Adipose tissue (tissue), 3 donors: ENCODE measurements around the gene TRPM8. TPM values are rescaled to one million over a fixed set of nuclear protein-coding genes. Genes with fewer than 3 reads are reported as not detected.
"Not testable (repeated sequence)": the region's sequence is repeated elsewhere in the genome, so short reads cannot be mapped to it uniquely, and the experiment has no call there.

Experiments used
- H3K27ac ChIP-seq: one replicate; pipeline ENCODE4 v1.5.1; 2013; ENCODE audit warnings: low read depth, low read length
- WGBS, 3 donors: extraction: QIAGEN DNeasy Blood & Tissue Kit; methylation state at CpG; one replicate each; pipeline ENCODE4 v1.1.7; 2013; 5-methylcytosine and 5-hydroxymethylcytosine counted together
- polyA plus RNA-seq, 3 donors: library from polyadenylated mRNA; stranded (reverse); fragments of 200-250 nt; gene quantifications; one replicate each; pipeline ENCODE4 v1.2.3, GENCODE V29; 2013
- donor health status: healthy with polysubstance abuse.
- donor health status: Bipolar disorder and iron deficiency.
- donor health status: healthy.

Gene TRPM8
- under 1 TPM in 1 of 3 donors, not detected in 2; 0.12 TPM for polyA plus RNA-seq

DNA sequence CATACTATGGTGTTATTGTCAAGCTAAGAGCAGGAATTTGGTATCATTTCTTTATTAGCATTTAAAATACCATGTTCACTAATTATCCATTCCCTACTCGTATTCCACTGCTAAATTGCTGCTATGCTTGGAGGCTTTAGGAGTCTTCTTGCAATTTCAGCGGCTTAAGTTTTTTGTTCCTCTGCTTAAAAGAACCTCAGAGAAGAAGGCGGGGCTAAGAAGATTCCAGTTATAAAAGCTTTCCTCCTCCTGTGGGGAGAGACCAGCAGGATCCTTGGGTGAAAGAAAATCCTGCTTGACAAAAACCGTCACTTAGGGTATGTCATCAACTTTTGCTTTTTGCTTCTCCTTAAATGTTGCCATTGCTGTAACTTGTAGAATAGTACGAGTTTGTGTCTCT, at the start of gene TRPM8:
Gene TRPM8, plus strand, starts transcription at position 258 of the 400 bp plus-strand sequence. CDS start 9,165 bp downstream, outside the sequence.
- WGBS, 3 donors, result 30 to 43% (median 34%) methylated on average over 5 of the region's 5 CpGs
- H3K27ac ChIP-seq, result no peak within 1 kb of the TSS

DNA sequence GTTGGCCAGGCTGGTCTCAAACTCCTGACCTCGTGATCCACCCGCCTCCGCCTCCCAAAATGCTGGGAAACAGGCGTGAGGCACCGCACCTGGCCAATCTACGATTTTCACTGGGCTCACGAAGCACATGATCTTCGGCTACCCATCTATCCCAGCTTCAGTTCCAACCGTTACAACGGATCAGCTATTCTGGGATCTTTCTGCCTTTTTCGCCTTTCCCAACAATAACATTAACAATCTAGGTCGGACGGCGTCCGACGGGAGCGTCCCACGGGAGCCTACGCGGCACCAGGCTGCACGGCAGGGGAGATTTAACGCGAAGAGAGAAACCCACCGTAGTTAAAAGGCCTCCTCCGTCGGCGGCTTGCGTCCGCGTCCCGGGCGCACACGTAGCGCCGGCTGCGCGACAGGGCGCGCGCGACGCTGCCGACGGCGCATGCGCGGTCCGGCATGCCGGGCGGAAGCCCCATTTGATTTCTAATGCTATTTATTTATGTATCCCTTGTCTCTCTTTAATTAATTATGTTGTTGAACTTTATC, 49.1 kb upstream of the TRPM8 start, which contains the start of gene MSL3B:
Gene MSL3B, minus strand, starts transcription at position 394 of the 540 bp plus-strand sequence.
- no peak within 1 kb of the TSS for H3K27ac ChIP-seq
- 7 to 13% (median 11%) methylated on average over 50 of the region's 50 CpGs for WGBS, 3 donors

DNA sequence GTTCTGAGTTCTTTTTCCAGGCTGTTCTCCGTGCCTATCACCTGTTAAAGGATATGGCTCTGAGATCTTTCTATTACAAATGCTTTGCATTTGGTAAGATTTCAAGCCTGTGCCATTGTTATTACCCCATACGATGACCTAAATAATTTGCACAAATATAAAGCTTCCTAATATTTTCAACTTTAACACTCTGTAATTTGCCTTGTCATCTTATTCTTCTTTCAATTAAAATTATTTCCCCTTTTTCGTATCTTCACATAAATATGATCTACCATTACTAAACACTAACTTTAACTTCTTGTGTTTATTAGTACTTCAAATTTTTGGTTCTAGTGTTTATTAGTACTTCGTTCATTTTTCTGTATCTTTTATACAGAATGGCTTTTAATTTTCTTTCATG, 45.7 kb upstream of the TRPM8 start:
- H3K27ac ChIP-seq, result no peak overlapping the region
- 51 to 64% (median 55%) methylated on average over 4 of the region's 4 CpGs for WGBS, 3 donors

DNA sequence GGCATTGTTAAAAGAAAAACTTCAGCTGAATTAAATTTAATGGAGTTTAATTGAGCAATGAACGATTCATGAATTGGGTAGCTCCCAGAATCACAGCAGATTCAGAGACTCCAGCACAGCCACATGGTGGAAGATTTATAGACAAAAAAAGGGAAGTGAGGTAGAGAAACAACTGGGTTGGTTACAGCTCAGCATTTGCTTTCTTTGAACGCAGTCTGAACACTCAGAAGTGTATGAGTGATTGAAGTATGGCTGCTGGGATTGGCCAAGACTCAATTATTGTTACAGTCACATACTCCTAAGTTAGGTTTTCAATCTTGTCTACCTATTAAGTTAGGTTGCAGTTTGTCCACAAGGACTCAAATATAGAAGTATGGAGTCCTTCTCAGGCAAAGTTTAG, 45.0 kb upstream of the TRPM8 start:
- 32 to 50% (median 34%) methylated on average over 2 of the region's 2 CpGs for WGBS, 3 donors
- not testable (repeated sequence) for H3K27ac ChIP-seq

DNA sequence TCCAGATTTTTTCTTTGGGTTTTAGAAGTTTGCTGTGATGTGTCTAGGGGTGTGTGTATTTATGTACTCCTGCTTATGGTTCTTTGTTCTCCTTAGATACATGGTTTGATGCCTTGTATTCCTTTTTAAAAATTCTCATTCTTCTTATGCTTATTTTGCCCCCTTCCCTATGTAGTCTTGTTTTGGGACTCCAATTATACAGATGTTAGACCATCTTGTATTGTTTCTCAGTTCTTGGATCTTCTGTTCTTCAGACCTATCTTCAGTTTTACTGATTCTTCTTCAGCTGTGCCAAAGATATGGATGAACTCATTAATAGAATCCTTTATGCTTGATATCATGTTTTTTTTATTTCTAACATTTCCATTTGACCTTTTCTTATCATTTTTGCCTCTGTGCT, 34.8 kb upstream of the TRPM8 start:
- no peak overlapping the region for H3K27ac ChIP-seq

DNA sequence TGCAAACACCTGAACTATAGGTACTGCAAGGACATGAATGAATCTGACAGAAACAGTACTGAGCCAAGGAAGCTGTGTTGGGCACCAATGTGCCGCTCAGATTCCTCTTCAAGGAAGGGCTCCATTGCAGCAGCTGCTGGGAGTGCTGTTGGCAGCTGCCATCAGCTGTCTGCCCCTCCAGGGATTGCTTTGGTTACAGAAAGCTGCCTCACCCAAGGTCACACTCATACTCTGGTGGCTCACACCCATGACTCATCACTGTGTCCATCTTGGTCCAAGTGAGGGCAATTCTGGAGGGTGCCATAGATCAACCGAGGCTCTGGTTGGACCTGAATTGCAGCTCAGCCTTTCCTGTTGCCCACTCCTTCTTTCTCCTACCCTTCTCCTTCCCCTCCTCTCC, 24.4 kb upstream of the TRPM8 start:
- H3K27ac ChIP-seq, result no peak overlapping the region
- 75 to 96% (median 84%) methylated on average over 2 of the region's 2 CpGs for WGBS, 3 donors

DNA sequence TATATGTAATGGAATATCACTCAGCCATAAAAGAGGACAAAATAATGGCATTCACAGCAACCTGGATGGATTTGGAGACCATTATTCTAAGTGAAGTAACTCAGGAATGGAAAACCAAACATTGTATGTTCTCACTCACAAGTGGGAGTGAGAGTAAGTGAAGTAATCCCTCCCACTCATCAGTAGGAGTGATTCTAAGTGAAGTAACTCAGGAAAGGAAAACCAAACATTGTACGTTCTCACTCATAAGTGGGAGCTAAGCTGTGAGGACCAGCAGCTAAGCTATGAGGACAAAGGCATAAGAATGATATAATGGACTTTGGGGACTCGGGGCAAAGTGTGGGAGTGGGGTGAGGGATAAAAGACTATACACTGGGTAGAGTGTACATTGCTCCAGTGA, 20.9 kb upstream of the TRPM8 start:
- WGBS, 3 donors, result 69 to 76% (median 73%) methylated on average over 2 of the region's 2 CpGs
- not testable (repeated sequence) for H3K27ac ChIP-seq

DNA sequence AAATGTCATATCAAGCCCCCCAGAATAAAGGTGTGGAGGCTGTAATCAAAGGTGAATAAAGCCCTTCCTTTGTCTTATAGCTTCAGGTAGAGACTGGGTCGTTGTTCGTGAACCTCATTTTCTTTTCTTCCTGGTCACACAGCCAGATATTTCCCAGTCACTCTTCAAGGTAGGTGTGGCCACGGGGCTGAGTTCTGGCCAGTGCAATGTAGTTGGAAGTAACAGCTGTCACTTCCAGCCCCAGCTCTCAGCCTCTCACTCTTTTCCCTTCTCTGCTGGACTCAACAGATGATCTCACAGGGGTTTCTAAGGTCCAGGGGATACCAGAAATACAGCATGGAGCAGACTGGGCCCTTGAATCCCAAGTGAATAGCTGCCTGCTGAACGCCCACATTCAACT, 15.8 kb upstream of the TRPM8 start:
- no peak overlapping the region for H3K27ac ChIP-seq
- 56 to 74% (median 69%) methylated on average over 4 of the region's 4 CpGs for WGBS, 3 donors

DNA sequence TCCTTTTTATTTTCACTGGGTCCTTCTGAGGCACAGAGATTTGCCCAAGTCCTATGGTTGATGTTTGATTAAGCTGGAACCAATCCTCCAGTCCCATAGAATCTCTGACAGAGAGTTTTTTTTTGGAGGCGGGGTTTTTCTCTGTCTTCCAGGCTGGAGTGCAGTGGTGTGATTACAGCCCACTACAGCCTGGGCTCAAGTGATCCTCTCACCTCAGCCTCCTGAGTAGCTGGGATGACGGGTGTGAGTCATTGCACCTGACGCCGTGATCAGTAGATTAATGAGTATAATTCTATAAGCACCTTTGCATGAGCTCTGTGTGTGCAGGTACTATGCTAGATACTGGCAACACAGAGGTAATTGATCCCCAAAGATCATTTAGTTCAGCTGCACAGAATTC, 15.3 kb upstream of the TRPM8 start:
- WGBS, 3 donors, result 64 to 91% (median 87%) methylated on average over 4 of the region's 4 CpGs
- H3K27ac ChIP-seq, result no peak overlapping the region

DNA sequence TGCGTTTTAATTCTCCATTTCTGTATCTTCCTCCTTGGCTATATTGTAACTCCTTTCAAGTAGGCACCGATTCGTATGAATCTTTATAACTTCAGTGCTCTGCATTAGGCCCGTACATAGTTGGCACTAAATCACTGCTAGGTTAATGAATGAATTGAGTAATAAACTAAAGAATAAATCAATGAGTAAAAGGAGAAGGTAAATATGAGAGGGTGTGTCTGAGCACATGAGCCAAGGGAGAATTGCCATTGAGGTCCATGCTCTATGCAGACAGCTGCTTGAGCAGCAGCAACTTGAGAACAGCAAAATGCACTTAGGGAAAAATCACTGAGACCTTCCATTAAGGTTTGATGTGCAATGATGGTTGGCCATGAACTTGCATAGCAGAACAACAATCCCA, 11.2 kb upstream of the TRPM8 start:
- H3K27ac ChIP-seq, result no peak overlapping the region
- 81 to 94% (median 92%) methylated on average over 4 of the region's 4 CpGs for WGBS, 3 donors

DNA sequence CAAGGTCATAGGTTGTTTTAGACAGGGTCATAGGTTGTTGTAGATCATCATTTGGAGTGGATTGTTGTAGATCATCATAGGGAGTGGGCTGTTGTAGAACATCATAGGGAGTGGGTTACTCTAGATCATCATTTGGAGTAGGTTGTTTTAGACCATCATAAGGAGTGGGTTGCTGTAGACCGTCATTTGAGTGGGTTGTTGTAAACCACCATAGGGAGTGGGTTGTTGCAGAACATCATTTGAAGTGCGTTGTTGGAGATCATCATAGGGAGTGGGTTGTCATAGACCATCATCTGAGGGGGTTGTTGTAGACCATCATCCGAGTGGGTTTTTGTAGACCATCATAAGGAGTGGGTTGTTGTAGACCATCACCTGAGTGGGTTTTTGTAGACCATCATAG, 9.5 kb upstream of the TRPM8 start:
- WGBS, 3 donors, result 81 to 90% (median 88%) methylated on average over 3 of the region's 3 CpGs

DNA sequence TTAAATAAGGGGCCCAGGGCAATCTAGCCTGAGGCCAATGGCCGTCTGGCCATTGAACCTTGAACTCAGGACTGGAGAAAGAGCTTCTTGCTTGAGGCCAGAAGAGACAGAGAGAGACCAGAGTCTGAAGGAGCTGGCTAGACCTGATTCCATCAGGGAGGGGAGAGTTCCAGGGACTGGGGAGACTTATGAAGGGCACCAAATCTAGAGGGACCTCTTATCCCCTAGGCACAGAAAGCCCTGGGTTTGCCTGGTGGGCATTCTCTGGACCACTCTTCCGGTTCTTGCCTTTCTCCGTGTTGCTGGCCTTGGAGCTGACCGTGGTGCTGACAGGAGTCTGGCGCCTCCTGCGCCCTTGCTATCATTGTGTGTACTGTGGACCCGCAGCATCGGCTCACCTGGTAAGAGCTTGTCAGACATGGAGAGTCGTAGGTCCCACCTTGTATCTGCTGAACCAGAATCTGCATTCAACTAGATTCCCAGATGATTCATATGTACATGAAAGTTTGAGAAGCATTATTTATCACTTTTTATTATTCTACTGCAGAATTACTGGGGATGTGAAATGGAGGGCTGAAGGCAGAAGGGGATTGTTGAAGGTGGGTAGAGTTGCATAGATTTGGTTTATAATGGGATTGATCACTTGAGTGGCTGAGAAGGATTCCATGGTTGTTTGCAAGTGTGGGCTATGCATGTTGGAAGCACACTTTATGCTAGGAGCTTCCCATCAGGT, 4.3 kb upstream of the TRPM8 start:
- no peak overlapping the region for H3K27ac ChIP-seq
- 13 to 14% (median 14%) methylated on average over 9 of the region's 9 CpGs for WGBS, 3 donors

More for the DNA sequence above, 9.5 kb upstream of the TRPM8 start:
- H3K27ac ChIP-seq, result no peak overlapping the region

DNA sequence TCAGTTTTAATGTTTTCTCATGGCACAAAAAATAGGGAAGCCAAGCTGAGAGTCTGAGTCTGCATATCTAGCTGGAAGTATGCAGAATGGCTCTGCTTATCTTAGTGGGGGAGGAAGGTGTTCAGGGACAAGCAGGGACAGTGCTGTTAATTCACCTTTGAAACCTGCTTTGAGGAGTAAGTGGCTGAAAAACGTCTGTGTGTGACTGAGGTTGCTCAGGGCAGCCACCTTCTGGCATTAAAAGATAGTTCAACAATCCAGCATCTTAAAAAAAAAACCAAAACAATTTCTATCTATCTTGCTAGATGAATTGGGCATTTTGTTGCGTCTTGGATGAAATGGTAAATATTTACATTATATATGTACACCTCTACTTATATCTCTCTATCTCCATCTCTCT, 2.0 kb upstream of the TRPM8 start:
- 15 to 30% (median 22%) methylated on average over 2 of the region's 2 CpGs for WGBS, 3 donors
- no peak overlapping the region for H3K27ac ChIP-seq

DNA sequence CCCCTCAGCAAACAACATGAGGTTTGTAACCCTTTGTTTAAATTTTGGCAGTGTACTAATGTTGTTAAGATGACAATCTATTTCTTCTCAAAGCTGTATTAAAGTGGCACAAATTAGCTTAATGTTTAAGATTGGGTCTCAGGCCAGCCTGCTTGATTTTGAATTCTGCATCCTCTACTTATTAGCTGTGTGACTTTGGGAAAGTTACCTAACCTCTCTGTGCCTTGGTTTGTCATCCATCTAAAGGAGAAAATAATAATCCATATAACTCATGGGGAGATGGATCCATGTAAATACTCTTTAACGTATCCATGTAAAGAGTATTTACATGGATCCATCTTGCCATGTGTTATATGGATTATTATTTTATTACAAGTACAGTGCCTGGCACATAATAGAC, 2.1 kb downstream of the TRPM8 start:
- no peak overlapping the region for H3K27ac ChIP-seq
- WGBS, 3 donors, result 77 to 92% (median 91%) methylated on average over 1 of the region's 1 CpG

DNA sequence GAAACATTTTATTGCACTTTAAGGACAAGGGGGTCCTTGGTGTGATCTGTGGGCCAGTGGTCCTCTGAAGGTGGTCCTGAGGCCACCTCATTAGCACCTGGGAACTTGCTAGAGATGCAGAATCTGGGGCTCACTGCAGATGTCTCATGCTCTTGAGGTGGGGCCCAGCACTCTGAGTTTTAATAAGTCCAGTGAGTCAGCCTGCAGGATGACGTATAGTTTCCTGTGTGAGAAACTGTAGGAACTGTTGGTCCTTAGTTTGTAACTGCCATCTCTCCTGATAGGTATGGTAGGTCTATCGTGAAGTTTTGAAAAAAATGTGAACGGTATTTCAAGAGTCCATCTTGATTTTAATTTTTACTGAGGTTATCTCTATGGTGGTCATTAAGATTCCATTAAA, 2.8 kb downstream of the TRPM8 start:
- 74 to 81% (median 74%) methylated on average over 3 of the region's 3 CpGs for WGBS, 3 donors
- no peak overlapping the region for H3K27ac ChIP-seq

DNA sequence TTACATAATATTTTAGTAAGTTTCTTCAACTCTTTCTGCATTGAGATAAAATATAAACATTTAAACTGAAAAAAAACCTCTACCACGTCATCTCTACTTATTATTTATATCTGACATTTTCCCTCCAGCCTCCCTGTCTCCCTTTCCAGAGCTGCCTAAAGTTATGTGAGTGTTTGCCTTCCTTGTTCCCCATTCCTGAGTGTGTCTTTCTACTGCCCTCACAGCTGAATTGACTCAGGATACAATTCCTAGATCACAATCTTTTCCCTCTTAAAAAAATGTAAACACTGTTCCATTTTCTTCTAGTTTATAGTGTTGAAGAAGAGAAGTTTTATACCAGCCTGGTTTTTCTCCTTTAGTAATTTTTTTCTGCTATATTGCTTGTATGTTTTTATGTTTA, 5.3 kb downstream of the TRPM8 start:
- whole genome bisulfite sequencing, 3 donors, result 11 to 19% (median 16%) methylated on average over 1 of the region's 1 CpG
- H3K27ac ChIP-seq, result no peak overlapping the region

DNA sequence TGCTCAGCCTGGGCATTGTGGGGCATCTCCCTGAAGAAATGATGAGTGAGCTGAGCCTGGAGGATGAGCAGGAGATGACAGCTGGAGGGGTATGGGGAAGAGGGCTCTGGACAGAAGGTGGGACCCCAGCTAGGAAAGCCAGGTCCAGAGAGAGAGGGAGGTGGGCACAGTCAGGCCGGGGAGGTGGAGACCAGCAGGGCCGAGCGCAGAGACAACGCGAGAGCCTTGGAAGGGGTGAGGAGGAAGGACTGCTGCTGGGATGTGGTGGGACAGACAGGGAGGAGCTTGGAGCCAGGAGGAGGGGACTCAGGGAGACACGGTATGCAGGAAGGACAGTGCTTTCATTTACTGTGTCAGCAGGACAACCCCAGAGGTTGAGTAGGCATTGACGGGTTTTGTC, 8.2 kb downstream of the TRPM8 start:
- WGBS, 3 donors, result 60 to 73% (median 67%) methylated on average over 7 of the region's 7 CpGs
- H3K27ac ChIP-seq, result no peak overlapping the region

DNA sequence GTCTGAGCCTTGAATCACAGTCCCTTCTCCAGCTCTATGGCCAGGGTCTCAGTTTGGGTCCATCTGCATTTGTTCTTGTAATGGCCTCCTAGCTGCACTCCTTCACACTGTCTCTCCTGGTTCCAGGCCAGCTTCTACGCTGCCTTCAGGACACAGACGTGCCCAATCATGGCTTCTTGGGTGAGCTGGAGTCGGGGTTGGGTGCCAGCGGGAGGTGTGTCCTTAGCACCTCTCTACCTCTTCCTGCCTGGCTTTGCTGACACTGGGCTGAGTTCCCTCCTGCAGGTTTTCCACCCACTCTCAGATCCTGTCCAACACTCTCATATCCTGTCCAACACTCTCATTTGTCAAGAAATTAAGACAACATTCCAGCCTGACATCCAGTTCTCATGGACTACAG, 9.6 kb downstream of the TRPM8 start:
- H3K27ac ChIP-seq, result no peak overlapping the region
- 69 to 81% (median 71%) methylated on average over 4 of the region's 4 CpGs for WGBS, 3 donors

DNA sequence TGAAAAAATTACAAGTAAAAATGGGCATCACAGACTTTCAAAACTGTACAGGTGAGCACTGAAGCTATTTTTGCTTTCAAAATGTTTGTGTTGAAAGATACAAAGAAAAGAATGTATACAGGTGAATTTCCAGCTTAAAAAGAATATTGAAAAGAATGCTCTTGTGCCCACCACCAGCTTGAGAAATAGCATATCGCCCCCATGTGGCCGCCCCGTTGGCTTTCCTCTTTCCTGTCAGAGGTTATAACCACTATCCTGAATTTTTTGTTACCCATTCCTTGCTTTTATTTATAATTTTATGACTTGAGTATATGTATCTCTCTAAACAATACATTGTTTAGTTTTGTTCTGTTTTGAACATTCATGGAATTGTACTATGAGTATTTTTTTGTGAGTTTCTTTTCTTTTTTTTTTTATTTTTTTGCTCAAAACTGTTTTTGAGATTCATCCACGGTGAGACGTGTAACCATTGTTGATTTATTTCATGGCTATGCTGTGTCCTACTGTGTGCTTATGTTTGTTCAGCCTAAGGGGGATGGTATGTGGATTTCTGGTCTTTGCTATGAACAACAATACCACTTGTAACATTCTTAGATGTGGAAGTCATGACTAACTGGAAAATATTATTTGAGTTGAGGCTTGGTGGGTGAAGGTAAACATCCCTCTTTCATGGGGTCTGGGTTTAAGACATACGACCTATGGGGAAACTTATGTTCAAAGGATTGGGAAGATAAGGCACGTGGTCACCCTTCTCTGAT, 11.6 kb downstream of the TRPM8 start:
- no peak overlapping the region for H3K27ac ChIP-seq
- WGBS, 3 donors, result 29 to 33% (median 29%) methylated on average over 7 of the region's 7 CpGs
